Neuronal stem cell (in vitro differentiated cells): ENCODE measurements around the gene RTN4RL1. TPM values are rescaled to one million over a fixed set of nuclear protein-coding genes. Genes with fewer than 3 reads are reported as not detected.

Experiments used
- DNase-seq: peaks from one replicate; pipeline ENCODE4 v3.0.0-alpha.2; 2013; ENCODE audit warnings: low spot score
- H2AFZ ChIP-seq: one replicate; pipeline ENCODE4 v1.6.1; 2013; ENCODE audit warnings: mild to moderate bottlenecking, low read length, inconsistent platforms
- H2AK5ac ChIP-seq: 2 replicates; pipeline ENCODE4 v1.6.1; 2013; ENCODE audit warnings: low read depth, mild to moderate bottlenecking, inconsistent platforms, low read length, moderate library complexity, mixed read lengths
- H2BK120ac ChIP-seq: 2 replicates; pipeline ENCODE4 v1.6.1; 2013; ENCODE audit warnings: low read depth, mild to moderate bottlenecking, inconsistent platforms, low read length, moderate library complexity, mixed read lengths
- H2BK12ac ChIP-seq: one replicate; pipeline ENCODE4 v1.6.1; 2013; ENCODE audit warnings: low read length, inconsistent platforms
- H2BK15ac ChIP-seq: 2 replicates; pipeline ENCODE4 v1.6.1; 2013; ENCODE audit warnings: mild to moderate bottlenecking, low read length, inconsistent platforms, mixed read lengths
- H2BK5ac ChIP-seq: one replicate; pipeline ENCODE4 v1.6.1; 2013; ENCODE audit warnings: inconsistent platforms, mild to moderate bottlenecking, low read length, moderate library complexity
- H3K14ac ChIP-seq: one replicate; pipeline ENCODE4 v1.6.1; 2013; ENCODE audit warnings: low read length, inconsistent platforms
- H3K18ac ChIP-seq: 2 replicates; pipeline ENCODE4 v1.6.1; 2013; ENCODE audit warnings: low read length, inconsistent platforms
- H3K23ac ChIP-seq: 2 replicates; pipeline ENCODE4 v1.6.1; 2013; ENCODE audit warnings: low read depth, mild to moderate bottlenecking, mixed read lengths, low read length, inconsistent platforms; ENCODE audit not compliant: poor library complexity
- H3K27ac ChIP-seq: replicated peaks from 3 replicates; pipeline ENCODE4 v1.5.1; 2013; ENCODE audit warnings: low read length, inconsistent platforms
- H3K27me3 ChIP-seq, 3 experiments: 2 replicates each; pipeline ENCODE4 v1.6.1; 2013; ENCODE audit warnings: low read length in 3 of 3, mild to moderate bottlenecking in 2 of 3, inconsistent platforms in 1 of 3, low read depth in 1 of 3, mixed read lengths in 1 of 3, moderate library complexity in 1 of 3; ENCODE audit not compliant: control insufficient read depth in 3 of 3, insufficient read depth in 3 of 3
- H3K36me3 ChIP-seq, 2 donors: replicated peaks in 1 of 2; 2 replicates each; pipeline ENCODE4 v1.6.1; 2013; ENCODE audit warnings: low read length in 2 of 2; ENCODE audit not compliant: control insufficient read depth in 2 of 2, insufficient read depth in 2 of 2
- H3K4ac ChIP-seq: 2 replicates; pipeline ENCODE4 v1.6.1; 2013; ENCODE audit warnings: inconsistent platforms, mild to moderate bottlenecking, low read length, moderate library complexity
- H3K4me1 ChIP-seq, 2 donors: 1 replicate in 1 of 2; 2 replicates in 1 of 2; pipeline ENCODE4 v1.6.1; 2013; ENCODE audit warnings: low read length in 2 of 2, low read depth in 1 of 2; ENCODE audit not compliant: control insufficient read depth in 2 of 2, insufficient read depth in 1 of 2
- H3K4me2 ChIP-seq: one replicate; pipeline ENCODE4 v1.6.1; 2013; ENCODE audit warnings: mild to moderate bottlenecking, low read length, inconsistent platforms; ENCODE audit not compliant: insufficient read depth, poor library complexity, severe bottlenecking
- H3K4me3 ChIP-seq, 2 donors: 2 replicates each; pipeline ENCODE4 v1.5.1; 2013; ENCODE audit warnings: low read length in 2 of 2, mild to moderate bottlenecking in 2 of 2, inconsistent platforms in 1 of 2, moderate library complexity in 1 of 2
- H3K79me1 ChIP-seq: one replicate; pipeline ENCODE4 v1.6.1; 2013; ENCODE audit warnings: low read depth, mild to moderate bottlenecking, inconsistent platforms, low read length, moderate library complexity
- H3K9ac ChIP-seq: one replicate; pipeline ENCODE4 v1.6.1; 2013; ENCODE audit warnings: mild to moderate bottlenecking, low read depth, low read length, inconsistent platforms; ENCODE audit not compliant: poor library complexity
- H3K9me3 ChIP-seq, 2 donors: replicated peaks in 1 of 2; 2 replicates each; pipeline versions ENCODE3 to v1.6.1; 2013; ENCODE audit warnings: low read length in 2 of 2, mild to moderate bottlenecking in 2 of 2, inconsistent platforms in 1 of 2, low read depth in 1 of 2, mixed read lengths in 1 of 2, moderate library complexity in 1 of 2; ENCODE audit not compliant: control insufficient read depth in 2 of 2, insufficient read depth in 1 of 2
- H4K8ac ChIP-seq: one replicate; pipeline ENCODE4 v1.6.1; 2013; ENCODE audit warnings: low read depth, mild to moderate bottlenecking, inconsistent platforms, low read length, moderate library complexity
- H4K91ac ChIP-seq: one replicate; pipeline ENCODE4 v1.6.1; 2013; ENCODE audit warnings: low read length, low read depth, mild to moderate bottlenecking, inconsistent platforms; ENCODE audit not compliant: poor library complexity
- WGBS, 2 donors: extraction: QIAGEN DNeasy Blood & Tissue Kit; methylation state at CpG; one replicate each; pipeline ENCODE4 v1.1.7; 2013; ENCODE audit warnings: missing lambda C conversion rate in 2 of 2, mixed read lengths in 1 of 2; ENCODE audit not compliant: insufficient read length in 2 of 2, insufficient replicate concordance in 1 of 2; ENCODE audit errors: extremely low coverage in 2 of 2; 5-methylcytosine and 5-hydroxymethylcytosine counted together
- small RNA-seq: library from polyadenylated mRNA; stranded (forward); fragments of <200 nt; extraction: miRNeasy Mini kit (QIAGEN cat#:217004); gene quantifications from one replicate; pipeline ENCODE3, GENCODE V24; 2013; ENCODE audit not compliant: insufficient read depth

RTN4RL1 gene

DNA sequence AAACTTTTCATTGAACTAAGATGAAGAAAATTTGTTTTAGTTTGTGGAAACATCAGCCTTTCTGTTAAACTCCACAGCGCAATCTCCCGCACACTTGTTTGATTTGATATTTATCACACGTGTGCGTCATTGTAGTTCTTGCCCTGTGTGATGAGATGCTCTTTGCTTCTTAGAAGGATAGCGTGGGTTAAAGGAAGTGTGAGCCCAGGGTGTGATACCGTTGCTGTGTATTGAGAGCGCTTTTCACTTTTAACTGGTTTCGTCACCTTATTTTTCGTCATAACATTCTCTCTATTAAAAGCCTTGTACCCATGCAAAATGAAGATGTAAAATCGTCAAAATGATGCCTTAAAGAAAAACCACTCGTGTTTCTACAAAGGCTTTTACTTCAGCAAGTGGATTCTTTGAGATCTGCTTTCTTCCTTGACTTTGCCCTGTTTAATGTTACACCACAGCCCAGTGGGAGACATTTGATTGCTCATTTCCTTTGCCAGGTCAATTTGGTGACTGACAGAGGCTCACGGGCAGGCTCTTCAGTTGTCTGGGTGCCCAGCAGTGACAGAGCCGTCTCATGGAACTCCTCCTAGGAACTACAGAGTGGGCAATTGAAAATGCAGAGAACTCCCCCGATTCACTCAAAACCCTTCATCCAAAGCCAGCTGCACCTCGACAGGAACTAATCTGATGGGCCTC, 134.2 kb downstream of the RTN4RL1 start:
- Histone ChIP-seq H3K4ac (no peak overlapping the region), H4K8ac (no peak overlapping the region), H3K9me3 (peaks cover 2 to 6% of the 10 kb centered on the region in 2 donors), H3K9ac (no peak overlapping the region), H2BK15ac (no peak overlapping the region), H3K27ac (no peak overlapping the region), H2BK12ac (no peak overlapping the region), H2BK120ac (no peak overlapping the region), H3K4me3 (no peak overlapping the region), H3K23ac (no peak overlapping the region), H3K4me2 (no peak overlapping the region), H3K79me1 (no peaks in the 10 kb centered on the region), H3K27me3 (no peaks in the 10 kb centered on the region), H2AFZ (no peak overlapping the region), H3K18ac (no peak overlapping the region), H4K91ac (no peak overlapping the region), H3K4me1 (no peaks in the 10 kb centered on the region), H2AK5ac (no peak overlapping the region), H3K36me3 (peaks cover 37 to 95% of the 10 kb centered on the region in 2 donors), H3K14ac (no peak overlapping the region), H2BK5ac (no peak overlapping the region)
- DNase-seq, result no peak
- WGBS, 2 donors, result no CpG with 5 or more reads among the region's 15 CpGs

- Histone ChIP-seq H2BK5ac (no peak overlapping the region), H2BK12ac (no peak overlapping the region), H3K27ac (no peak overlapping the region), H3K4ac (no peak overlapping the region), H3K23ac (no peak overlapping the region), H3K9ac (no peak overlapping the region), H3K18ac (no peak overlapping the region), H3K27me3 (no peaks in the 10 kb centered on the region), H3K9me3 (peaks cover 2 to 17% of the 10 kb centered on the region in 2 donors), H2AFZ (no peak overlapping the region), H4K8ac (no peak overlapping the region), H3K4me2 (no peak overlapping the region), H4K91ac (no peak overlapping the region), H3K79me1 (no peaks in the 10 kb centered on the region), H2AK5ac (no peak overlapping the region), H3K4me3 (no peak overlapping the region), H3K14ac (no peak overlapping the region), H3K4me1 (no peaks in the 10 kb centered on the region), H2BK15ac (no peak overlapping the region), H2BK120ac (no peak overlapping the region), H3K36me3 (peaks cover 48 to 98% of the 10 kb centered on the region in 2 donors)
- no CpG with 5 or more reads among the region's 14 CpGs for WGBS, 2 donors
- DNase-seq, result no peak
Observed at GRCh38 chr17:1888741-1889140, 136.4 kb downstream of the RTN4RL1 start.

Small RNAs within 50 kb of the gene (small RNA-seq; reads per million reads assigned to genes)
- gene AC090617.9 (not detected), gene MIR132 (183 reads per million, percentile 97 among the genes with 10 or more reads in this experiment), gene MIR212 (20.5 reads per million, percentile 80 among the genes with 10 or more reads in this experiment), gene OVCA2 (not detected)
